Vagina (tissue), 2 donors: ENCODE measurements around the gene STIM2.

ENCODE experiments used
- CTCF ChIP-seq, 3 experiments: fragments of 450-650 bp in 2 of 3; fragments of 200-600 bp in 1 of 3; sonication (generic) in 1 of 3; IDR thresholded peaks; one replicate each; pipeline ENCODE4 v1.5.1; 2017 to 2019; ENCODE audit warnings: antibody characterized with exemption in 3 of 3, mild to moderate bottlenecking in 2 of 3, moderate library complexity in 2 of 3
- POLR2A ChIP-seq, 2 donors: fragments of 450-650 bp; IDR thresholded peaks; one replicate each; pipeline ENCODE4 v1.6.1; 2017; ENCODE audit warnings: antibody characterized with exemption in 2 of 2, mild to moderate bottlenecking in 2 of 2, moderate library complexity in 2 of 2

DNA sequence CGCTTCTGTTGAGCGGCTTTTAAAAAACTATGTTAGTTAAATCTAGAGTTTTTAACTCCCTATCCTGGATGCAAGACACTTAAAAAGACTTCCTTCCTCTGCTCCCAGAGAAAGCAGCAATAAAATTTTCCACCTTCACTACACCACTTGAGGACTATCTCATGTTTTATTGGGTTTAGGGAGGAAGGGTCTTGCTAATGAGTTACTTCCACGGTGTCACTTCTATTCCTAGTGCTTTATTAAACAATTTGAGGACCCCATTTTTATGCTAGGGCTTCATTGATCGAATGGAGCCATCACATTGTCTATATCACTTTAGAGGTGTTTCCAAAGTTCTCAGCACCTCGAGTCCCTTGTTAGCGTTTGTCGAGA lies 3.7 kb upstream of the STIM2 start:
- TF ChIP-seq POLR2A (IDR thresholded peaks at IDR 0.05): no peak
- no peak for TF ChIP-seq CTCF (IDR thresholded peaks at IDR 0.05)
